ENCODE measurements around the gene RRP12.
"Not testable (repeated sequence)": the region's sequence is repeated elsewhere in the genome, so short reads cannot be mapped to it uniquely, and the experiment has no call there.

RRP12 gene

DNA sequence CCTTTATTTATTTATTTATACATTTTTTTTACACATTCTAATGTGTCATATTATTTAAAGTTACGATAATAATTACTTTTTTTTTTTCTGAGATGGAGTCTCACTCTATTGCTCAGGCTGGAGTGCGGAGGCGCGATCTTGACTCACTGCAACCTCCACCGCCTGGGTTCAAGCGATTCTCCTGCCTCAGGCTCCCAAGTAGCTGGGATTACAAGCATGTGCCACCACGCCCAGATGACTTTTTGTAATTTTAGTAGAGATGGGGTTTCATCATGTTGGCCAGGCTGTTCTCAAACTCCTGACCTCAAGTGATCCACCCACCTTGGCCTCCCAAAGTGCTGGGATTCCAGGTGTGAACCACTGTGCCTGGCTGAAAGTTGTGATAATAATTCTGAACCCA, 5.3 kb upstream of the RRP12 start:
- not testable (repeated sequence) for DNase-seq (ENCODE audit: low spot score)

DNA sequence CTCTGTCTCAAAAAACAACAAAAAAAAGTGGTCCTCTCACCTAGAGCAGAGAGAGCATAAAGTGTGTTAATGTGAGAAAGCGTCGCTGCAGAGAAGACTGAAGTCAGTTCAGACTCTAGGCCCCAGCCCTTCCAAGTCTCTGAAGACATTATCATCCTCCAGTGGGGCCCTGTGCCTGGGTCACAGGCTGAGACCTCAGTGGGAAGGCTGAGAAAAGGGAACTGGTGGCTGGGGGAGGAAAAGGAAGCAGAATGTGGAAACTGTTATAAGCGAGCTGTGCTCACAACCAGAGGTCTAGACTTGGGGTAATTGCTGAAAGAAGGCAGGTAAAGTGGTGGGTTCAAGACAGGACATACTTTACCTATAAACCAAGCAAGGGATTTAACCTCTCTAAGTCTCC, 4.9 kb upstream of the RRP12 start:
- DNase-seq (ENCODE audit: low spot score), result no peak

DNA sequence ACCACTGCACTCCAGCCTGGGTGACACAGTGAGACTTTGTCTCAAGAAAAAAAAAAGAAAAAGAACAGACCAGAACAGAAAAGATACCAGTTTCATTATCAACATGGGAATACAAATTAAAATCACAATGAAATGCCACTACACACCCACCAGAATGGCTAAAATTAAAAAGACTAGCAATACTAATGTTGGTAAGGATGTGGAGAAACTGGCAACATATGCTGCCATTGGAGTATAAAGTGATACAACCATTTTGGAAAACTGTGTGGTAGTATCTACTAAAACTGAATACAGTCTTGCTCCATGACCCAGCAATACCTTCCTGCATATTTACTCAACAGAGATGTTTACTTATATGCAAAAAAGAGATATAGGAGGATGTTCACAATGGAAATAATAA, 2.9 kb upstream of the RRP12 start:
- no peak for DNase-seq (ENCODE audit: low spot score)

DNA sequence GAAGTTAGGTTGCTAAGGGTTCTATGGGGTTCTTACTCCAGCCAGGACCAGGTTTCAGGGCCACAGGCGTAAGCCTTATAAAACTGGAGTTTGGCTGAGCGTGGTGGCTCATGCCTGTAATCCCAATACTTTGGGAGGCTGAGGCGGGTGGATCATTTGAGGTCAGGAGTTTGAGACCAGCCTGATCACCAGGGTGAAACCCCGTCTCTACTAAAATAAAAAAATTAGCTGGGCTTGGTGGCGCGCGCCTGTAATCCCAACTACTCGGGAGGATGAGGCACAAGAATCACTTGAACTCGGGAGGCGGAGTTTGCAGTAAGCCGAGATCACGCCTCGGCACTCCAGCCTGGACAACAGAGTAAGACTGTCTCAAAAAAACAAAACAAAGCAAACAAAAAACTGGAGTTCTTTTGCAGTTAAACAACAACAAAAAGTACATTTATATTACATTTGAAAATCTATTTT, 347 bp upstream of the RRP12 start:
- no peak for DNase-seq (ENCODE audit: low spot score)

DNA sequence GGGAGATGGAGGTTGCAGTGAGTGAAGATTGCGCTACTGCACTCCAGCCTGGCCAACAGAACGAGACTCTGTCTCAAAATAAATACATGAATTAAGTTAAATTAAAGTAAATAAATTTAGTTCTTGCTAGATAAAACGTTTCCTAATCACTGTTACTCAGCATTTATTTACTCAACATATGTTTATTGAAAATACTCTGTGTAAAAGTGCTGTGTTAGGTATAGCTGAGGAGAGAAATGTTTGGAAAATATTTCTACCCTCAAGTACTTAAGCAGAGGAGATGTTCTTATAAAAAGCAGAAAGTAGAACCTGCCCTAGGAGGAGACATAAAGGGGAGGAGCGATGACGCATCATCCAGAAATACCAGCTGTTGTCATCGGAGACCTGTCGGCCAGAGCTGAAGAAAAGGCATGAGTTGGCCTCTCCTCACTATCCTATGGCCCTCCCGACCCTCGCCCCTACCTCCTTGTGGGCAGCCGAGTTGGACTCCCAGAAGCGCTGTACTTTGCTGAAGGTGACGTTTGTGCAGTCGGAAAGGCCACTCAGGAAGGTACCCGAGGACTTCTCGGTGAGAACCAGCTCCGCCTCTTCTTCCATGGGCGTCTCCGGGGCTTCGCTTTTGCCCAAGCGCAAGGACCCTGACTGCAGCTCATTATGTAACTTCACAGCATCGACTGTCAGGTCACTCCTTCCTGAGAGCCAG, 1.1 kb downstream of the RRP12 start:
- DNase-seq (ENCODE audit: low spot score), result no peak

DNA sequence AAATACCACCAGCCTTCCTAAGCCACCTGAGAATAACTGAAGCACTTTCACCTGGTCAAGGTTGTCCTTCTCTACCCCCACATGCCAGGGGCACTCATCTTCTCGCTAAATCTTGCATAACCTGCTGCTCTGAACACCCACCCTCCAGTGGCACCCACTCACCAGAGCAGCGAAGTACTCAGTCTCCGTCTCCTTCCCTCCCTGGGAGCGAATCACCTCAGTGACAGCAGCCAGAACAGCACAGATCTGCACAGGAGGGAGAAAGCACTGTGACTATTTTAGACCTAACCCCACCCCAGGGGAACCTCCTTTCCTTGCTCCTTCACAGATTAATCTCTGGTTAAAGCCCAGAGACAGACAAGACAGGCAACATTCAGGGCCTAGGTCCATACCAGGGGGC, 5.1 kb downstream of the RRP12 start:
- no peak for DNase-seq (ENCODE audit: low spot score)

DNA sequence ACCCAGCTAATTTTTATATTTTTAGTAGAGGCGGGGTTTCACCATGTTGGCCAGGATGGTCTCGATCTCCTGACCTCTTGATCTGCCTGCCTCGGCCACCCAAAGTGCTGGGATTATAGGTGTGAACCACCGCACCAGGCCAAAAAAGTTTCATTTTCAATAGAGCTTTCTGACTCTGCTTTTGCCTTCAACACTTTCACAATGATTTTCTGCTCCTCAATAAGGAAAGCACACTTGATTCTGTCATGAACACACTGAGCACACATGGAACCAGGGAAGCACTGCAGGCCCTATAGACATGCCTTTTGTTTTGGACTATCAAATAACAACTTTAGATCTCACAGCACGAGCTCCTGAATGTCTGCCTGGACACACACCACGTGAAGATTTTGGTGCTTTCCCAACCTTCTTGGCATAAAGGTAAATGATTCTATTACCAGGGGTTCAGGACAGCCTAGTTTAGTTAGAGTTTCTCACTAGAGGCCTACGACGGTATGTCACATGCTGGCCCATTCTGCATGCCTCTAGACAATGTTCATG, 8.0 kb downstream of the RRP12 start:
- no peak for DNase-seq (ENCODE audit: low spot score)

DNA sequence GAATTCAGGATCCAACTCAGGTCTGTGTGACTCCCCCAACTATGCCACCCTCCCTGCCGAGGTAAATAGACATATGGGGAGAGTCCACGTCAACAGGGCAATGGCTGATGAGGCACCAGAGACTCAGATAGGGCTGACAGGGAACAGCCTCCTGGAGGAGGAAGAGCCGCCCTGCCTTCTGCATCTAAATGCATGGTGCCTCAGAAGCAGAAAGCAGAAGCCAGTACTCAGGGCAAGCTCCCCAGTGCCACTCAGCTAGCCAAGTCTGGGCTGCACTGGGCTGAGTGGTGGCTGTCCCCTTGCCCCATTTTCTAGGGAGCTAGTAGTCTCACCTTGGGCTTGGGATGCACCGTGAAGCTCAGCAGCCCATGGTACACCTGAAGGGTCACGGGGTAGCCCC, 11.0 kb downstream of the RRP12 start:
- no peak for DNase-seq (ENCODE audit: low spot score)

DNA sequence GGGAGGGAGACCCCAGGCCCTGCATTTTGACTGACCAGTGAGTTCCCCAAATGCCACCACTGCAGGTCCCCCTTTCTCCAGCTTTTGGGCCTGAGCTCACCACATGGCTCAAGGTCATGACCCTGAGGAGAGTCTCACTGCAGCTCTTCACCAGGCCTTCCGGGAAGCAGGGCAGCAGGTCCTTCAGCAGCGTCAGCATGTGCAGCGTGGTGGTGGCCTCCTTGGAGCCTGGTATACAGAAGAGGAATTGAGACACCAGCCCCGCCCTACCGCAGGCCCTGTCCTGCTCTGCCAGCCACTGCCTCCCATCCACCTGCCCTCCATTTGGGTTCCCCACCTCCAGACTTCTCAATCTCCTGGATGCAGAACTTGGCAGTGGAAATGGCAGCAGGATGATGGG, 13.0 kb downstream of the RRP12 start:
- DNase-seq (ENCODE audit: low spot score), result no peak

DNA sequence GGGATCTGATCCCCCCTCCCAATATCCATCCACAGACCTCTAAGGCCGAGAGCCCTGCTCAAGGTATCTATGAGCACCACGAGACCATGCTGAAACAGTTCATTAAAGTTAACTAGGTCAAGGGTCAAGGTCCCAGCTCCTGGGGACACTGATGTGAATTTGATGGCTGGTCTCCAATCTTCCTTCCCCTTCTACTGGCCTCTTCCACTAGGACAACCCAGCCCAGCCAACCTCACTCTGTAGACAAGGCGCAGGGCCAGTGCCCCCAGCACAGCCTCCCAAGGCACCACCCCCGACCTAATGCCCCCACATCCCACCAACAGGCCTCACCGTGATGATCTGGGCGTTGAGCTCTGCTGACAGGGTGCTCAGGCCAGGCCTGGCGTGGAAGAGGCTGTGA, 15.6 kb downstream of the RRP12 start:
- no peak for DNase-seq (ENCODE audit: low spot score)

DNA sequence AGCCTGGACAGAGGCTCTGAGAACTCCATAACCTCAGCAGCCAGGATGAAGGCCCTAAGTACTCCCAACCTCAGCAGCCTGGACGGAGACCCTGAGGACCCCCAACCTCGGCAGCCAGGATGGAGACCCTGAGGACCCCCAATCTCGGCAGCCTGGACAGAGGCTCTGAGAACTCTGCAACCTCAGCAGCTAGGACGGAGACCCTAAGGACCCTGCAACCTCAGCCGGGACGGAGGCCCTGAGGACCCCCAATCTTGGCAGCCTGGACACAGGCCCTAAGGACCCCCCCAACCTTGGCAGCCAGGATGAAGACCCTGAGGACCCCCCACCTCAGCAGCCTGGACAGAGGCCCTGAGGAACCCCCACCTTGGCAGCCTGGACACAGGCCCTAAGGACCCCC, 16.5 kb downstream of the RRP12 start:
- DNase-seq (ENCODE audit: low spot score), result no peak

DNA sequence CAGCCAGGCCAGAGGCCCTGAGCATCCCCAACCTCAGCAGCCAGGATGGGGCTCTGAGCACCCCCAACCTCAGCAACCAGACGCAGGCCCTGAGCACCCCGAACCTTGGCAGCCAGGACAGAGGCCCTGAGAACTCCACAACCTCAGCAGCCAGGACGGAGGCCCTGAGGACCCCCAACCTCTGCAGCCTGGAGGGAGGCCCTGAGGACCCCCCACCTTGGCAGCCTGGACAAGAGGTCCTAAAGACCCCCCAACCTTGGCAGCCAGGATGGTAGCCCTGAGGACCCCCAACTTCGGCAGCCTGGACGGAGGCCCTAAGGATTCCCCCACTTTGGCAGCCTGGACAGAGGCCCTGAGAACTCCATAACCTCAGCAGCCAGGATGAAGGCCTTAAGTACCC, 17.0 kb downstream of the RRP12 start:
- no peak for DNase-seq (ENCODE audit: low spot score)

DNA sequence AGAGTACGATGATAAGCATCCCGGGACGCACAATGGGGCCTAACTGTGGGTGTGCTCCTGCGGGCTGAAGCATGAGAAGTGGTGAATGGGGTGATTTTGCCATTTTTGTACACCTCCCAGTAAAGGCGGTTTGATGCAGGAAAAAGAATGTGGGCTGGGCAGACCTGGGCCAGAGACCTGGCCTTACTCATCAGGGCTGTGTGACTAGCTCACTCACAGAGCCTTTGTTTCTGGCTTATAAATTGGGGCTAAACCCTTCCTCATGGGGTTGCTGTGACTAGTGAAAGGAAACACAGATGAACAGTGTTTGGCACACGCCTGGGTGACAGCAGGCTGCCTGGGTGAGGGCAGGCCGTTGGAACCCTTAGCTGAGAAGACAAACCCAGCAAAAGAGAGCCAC, 18.0 kb downstream of the RRP12 start:
- no peak for DNase-seq (ENCODE audit: low spot score)

DNA sequence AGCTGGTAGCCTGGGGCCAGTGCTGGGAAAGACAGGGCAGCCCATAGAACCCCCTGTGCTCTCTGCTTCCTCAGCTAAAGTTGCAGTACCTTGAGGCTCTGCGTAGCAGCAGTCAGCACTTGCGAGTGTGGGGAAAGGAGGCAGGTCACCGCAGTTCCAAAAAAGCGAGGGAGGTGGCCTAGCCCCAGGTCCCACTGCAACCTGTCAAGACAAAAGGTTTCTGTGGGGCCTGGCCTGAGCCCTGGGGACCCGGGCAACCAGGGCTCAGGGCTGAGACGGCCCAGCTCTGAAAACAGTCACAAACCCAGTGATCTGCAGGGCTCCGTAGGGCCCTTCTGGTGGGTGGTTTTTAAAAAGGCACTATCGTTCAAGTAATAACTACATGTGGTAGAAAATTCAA, 19.5 kb downstream of the RRP12 start:
- no peak for DNase-seq (ENCODE audit: low spot score)

DNA sequence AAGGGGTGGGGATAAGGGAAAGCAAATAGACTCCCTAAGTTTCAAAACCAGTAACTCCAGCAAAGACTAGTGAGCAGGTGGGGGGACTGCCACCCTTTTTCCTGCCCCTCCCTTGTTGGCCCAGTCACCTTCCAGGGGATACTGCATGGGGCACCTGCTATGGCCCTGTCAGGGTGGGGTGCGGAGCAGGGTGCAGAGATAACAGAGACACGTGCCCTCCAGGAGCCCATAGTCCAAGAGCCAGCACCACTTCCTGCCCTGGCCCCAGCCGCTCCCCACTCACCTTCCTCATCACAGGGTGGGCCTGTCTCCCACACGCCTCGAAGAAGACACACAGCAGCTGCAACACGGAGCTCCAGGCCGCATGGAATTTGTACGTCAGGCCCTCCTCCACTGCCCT, 20.6 kb downstream of the RRP12 start:
- no peak for DNase-seq (ENCODE audit: low spot score)

DNA sequence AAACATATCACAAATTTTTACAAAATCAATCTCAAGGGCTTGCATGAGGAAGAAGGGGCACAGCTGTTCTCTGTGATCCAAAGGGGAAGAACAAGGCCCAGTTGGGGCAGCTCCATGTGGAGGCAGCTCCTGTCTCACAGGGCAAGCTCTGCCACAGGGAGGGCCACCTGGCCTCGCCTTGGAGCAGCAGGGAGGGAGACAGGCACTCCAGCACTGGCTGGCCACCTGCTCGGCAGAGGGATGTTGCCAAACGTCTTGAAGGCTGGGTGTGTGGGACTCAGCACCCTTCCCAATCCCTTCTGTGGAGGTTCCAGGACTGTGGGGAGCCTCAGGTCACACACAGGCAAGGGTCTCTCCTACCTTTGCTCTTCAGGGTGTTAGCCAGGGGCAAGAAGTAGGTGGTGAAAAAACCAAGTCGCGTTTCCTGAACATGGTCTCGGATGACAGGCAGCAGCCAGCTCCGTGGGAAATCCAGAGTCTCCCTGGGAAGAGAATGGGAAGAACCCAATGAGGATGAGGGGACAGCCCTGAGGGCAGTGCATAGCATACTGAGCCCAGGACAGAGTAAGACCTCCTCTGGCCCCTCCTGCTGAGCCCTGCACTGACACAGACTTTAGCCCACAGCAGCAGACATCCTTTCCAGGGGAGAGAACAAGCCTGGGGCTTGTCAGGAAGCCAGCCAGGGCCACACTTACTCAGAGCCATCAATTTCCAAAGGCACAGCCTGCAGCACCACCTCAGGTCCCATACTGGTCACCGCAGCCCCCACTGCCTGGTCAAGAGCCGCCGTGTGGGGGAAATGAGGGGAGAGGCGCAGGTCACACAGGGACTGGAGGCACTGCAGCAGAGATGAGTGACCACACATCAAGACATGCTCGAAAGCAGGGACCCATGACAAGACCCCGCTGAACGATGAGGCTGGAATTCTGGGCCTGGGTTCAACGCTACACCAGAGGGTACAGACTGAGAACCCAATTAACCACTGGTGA, 21.9 kb downstream of the RRP12 start:
- no peak for DNase-seq (ENCODE audit: low spot score)

DNA sequence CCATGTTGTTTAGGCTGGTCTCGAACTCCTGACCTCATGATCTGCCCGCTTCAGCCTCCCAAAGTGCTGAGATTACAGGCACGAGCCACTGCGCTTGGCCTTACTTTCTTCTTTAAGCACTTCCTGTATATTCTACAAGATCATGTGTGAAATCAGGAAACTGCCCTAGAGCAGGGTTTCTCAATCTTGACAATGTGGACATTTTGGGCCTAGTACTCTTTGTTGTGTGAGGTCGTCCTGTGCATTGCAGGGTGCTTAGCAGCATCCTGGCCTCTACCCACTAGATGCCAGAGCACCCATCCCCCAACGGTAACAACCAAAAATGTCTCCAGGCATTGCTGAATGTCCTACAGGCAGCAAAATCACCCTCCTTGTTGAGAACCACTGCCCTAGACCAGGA, 24.7 kb downstream of the RRP12 start:
- DNase-seq (ENCODE audit: low spot score), result no peak

DNA sequence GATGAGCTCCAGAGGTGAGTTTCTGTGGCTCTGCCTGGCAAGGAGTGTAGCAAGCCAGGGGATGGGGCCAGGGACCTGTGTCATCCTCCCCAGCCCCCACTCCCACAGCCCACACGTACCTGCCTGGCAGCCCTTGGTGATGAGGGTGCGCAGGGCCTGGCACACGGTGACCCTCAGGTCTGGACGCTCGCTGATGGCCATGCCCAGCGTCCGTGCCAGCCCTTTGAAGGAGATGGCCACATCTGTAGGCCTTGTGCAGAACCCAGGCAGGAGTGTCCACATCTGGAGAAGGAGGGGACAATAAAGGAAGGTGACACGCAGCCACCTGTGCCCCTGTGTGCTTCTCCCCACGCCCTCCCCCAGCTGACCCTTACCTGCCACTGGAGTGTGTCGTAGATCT, 27.7 kb downstream of the RRP12 start:
- DNase-seq (ENCODE audit: low spot score), result no peak

DNA sequence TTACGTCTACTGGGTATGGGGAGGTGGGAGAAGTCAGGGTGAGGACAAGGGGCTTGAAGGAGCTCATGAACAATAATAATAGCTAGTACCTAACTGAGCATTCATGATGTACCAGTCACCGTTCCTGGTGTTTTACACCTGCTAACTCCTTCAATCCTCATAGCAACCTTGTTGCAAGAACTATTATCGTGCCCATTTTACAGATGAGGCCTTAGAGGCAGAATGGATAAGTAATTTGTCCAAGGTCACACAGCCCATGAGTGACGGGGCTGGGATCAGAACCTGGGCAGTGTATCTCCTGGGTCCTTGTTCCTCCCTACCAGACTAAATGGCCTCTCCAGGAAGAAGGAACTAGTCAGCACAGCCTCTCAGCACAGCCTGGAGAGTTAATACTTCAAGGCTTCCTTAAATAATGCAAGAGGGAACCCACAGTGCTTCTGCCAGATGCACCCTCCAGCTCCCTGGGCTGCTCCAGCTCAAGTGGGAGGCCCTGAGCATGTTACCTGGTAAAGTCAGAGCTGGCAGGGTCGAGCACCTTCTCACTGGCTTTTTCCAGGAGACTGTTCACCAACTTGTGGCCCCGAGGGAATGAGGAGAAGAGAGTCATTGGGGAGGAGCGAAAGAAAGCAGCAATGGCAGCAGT, 28.8 kb downstream of the RRP12 start:
- no peak for DNase-seq (ENCODE audit: low spot score)

DNA sequence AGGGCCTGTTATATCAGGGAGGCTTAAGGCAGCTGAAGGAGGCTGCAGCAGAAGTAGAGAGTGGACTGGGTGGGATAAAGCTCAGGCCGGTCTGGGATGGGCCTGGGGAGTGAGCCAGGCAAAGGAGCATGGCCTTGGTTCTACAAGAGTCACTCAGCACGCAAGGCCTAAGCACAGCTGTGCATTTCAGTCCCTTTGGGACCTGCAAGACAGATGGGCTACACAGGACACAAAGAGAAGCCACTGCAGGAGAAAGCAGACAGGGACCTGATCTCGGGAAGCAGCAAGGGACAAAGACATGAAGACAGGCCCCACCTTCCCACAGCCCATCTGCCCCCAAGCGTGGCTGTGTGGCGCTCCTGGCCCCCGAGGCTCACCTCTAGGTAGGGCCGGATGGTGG, 29.4 kb downstream of the RRP12 start:
- no peak for DNase-seq (ENCODE audit: low spot score)

DNA sequence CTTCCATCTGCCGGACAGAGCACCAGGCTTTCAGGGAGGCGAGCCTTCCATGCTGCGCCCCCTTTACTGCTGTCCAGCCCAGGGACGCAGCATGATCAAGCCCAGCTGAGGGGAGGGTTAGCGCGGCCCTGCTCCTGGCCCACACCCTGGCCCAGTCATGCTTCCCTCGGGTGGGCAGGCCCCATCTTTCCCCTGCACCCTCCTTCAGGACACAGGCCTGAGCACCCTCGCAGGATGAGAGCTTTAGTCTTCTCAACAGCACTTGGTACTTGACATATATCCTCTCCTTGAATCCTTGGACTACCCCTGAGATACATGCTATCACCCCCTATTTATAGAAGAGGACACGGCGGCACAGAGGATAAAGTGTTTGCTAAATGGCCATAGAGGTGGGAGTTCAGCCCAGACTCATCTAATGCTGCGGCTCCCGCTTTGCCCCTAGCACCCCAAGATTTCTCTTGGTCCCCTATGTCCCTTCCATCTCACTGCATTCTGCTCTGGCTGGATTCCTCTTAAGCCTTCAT, 34.0 kb downstream of the RRP12 start:
- DNase-seq (ENCODE audit: low spot score), result no peak

DNA sequence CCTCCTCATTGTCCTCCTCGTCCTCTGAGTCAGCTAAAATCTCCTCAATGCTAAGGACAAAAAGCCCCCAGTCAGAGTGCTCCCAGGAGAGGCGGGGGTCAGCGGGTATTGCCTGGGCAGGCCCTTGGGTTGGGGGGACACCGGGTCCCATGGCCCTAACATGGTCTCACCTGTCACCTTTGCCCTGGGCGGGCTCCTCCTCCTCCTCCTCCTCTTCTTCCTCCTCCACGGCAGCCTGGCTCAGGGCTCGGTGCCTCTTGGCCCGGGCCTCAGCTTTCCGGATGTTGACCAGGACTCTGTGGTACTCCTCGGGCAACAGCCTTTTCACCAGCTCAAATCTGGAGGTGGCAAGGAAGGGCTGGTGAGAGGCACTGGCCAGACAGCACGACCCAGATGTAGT, 34.6 kb downstream of the RRP12 start:
- DNase-seq (ENCODE audit: low spot score), result no peak

All from ecto neural progenitor cell (in vitro differentiated cells).